GM12801 (cell line): Measurements from ENCODE around the gene MPG.

ENCODE experiments used
- CTCF ChIP-seq: IDR thresholded peaks from one replicate; pipeline ENCODE4 v1.5.1; 2011; ENCODE audit warnings: control low read depth; ENCODE audit not compliant: insufficient read length; ENCODE audit errors: extremely low read depth

Gene MPG

GRCh38 chr16:79151-80054 is 1.4 kb downstream of the MPG start:
- TF ChIP-seq CTCF, result no peak

- TF ChIP-seq CTCF, result no peak
Measured at GRCh38 chr16:83060-83603, 5.1 kb downstream of the MPG start.

- no peak for TF ChIP-seq CTCF
Measured at GRCh38 chr16:83781-84615, 6.0 kb downstream of the MPG start.

- no peak for TF ChIP-seq CTCF
Measured at GRCh38 chr16:84718-85406, 6.8 kb downstream of the MPG start.

- TF ChIP-seq CTCF, result no peak
Measured at GRCh38 chr16:85407-85782, 7.4 kb downstream of the MPG start.

GRCh38 chr16:85865-86264 is 7.8 kb downstream of the MPG start:
- no peak for TF ChIP-seq CTCF
